ENCODE data around the gene NNT. TPM values are rescaled to one million over a fixed set of nuclear protein-coding genes. Genes with fewer than 3 reads are reported as not detected.

NNT gene
- total RNA-seq, 3 donors from 2014 or later (not counting 1 experiment from before 2014, with no cell fraction given), result 57.0 to 66.1 (median 64.6) TPM

DNA sequence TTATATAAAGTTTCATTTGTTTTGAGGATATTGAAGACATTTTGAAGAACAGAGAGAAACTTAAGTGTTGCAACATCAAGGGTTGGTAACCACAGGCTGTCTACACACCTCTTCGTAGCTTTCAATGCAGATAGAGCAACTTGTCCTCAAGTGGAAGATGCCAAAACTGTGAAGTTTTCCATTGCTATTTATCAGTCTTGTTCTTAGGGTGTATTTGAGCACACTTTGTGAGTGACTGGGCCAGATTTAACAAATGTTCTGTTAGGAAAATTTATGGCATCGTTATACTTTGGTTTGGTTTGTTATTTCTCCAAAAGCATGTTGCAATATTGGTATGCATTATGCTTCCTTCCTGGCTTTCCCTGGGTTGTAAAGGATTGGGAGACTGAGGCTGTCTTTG lies 31.6 kb downstream of the NNT start:
- Mint-ChIP-seq H3K9me3 (no peaks in the 10 kb centered on the region), H3K27me3 (ENCODE audit: low read depth in 2 of 2) (no peaks in the 10 kb centered on the region), H3K4me3 (no peak overlapping the region), H3K36me3 (no peaks in the 10 kb centered on the region), H3K4me1 (peaks cover 25 to 41% of the 10 kb centered on the region in 2 donors), H3K27ac (no peak overlapping the region)
- Histone ChIP-seq H3K27ac (ENCODE audit: low read length) (no peak overlapping the region), H3K27me3 (ENCODE audit: control insufficient read depth, insufficient read depth, low read length) (no peaks in the 10 kb centered on the region), H3K4me1 (ENCODE audit: control insufficient read depth, insufficient read depth, low read length) (no peaks in the 10 kb centered on the region), H3K36me3 (ENCODE audit: control insufficient read depth, insufficient read depth, low read length) (peaks cover 38% of the 10 kb centered on the region), H3K9me3 (ENCODE audit: control insufficient read depth, insufficient read depth, low read length) (no peaks in the 10 kb centered on the region), H3K4me3 (ENCODE audit: low read length) (no peak overlapping the region)
- TF ChIP-seq, protein P1, sequence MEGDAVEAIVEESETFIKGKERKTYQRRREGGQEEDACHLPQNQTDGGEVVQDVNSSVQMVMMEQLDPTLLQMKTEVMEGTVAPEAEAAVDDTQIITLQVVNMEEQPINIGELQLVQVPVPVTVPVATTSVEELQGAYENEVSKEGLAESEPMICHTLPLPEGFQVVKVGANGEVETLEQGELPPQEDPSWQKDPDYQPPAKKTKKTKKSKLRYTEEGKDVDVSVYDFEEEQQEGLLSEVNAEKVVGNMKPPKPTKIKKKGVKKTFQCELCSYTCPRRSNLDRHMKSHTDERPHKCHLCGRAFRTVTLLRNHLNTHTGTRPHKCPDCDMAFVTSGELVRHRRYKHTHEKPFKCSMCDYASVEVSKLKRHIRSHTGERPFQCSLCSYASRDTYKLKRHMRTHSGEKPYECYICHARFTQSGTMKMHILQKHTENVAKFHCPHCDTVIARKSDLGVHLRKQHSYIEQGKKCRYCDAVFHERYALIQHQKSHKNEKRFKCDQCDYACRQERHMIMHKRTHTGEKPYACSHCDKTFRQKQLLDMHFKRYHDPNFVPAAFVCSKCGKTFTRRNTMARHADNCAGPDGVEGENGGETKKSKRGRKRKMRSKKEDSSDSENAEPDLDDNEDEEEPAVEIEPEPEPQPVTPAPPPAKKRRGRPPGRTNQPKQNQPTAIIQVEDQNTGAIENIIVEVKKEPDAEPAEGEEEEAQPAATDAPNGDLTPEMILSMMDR (IDR thresholded peaks at IDR 0.05), result no peak
- intact Hi-C loops (cut with micrococcal nuclease), result no loop called here
- ATAC-seq (no peak), DNase-seq (no peak)
- 77% methylated on average over 2 of the region's 2 CpGs for WGBS (ENCODE audit: insufficient coverage)

DNA sequence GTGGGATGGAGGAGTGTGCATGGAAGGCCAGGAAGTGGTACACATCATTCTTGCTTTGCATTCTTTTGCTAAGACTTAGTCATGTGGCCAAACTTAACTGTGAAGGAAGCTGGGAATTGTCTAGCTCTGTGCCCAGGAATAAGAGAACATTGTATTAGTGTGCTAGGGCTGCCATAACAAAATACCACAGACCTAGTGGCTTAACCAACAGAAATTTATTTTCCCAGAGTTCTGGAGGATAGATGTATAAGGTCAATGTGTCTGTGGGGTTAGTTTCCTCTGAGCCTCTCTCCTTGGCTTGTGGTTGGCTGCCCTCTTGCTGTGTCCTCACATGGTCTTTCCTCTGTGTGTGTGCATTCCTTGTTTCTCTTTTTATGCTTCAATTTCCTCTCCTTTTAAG lies 32.4 kb downstream of the NNT start:
- peak overlapping the region in 1 of 2 donors; percentile 3 for H3K27ac Mint-ChIP-seq
- Histone ChIP-seq H3K27ac (ENCODE audit: low read length) (no peak overlapping the region), H3K36me3 (ENCODE audit: control insufficient read depth, insufficient read depth, low read length) (peaks cover 36% of the 10 kb centered on the region), H3K9me3 (ENCODE audit: control insufficient read depth, insufficient read depth, low read length) (no peaks in the 10 kb centered on the region), H3K4me1 (ENCODE audit: control insufficient read depth, insufficient read depth, low read length) (no peaks in the 10 kb centered on the region), H3K4me3 (ENCODE audit: low read length) (no peak overlapping the region), H3K27me3 (ENCODE audit: control insufficient read depth, insufficient read depth, low read length) (no peaks in the 10 kb centered on the region)
- no peaks in the 10 kb centered on the region for H3K27me3 Mint-ChIP-seq (ENCODE audit: low read depth in 2 of 2)
- ATAC-seq, result no peak
- no peak overlapping the region for H3K4me3 Mint-ChIP-seq
- peaks cover 32 to 46% of the 10 kb centered on the region in 2 donors for H3K4me1 Mint-ChIP-seq
- no peaks in the 10 kb centered on the region for H3K36me3 Mint-ChIP-seq
- H3K9me3 Mint-ChIP-seq, result no peaks in the 10 kb centered on the region
- no peak for DNase-seq
- intact Hi-C loops (cut with micrococcal nuclease), result no loop called here
- TF ChIP-seq, protein P1 (IDR thresholded peaks at IDR 0.05), result no peak

DNA sequence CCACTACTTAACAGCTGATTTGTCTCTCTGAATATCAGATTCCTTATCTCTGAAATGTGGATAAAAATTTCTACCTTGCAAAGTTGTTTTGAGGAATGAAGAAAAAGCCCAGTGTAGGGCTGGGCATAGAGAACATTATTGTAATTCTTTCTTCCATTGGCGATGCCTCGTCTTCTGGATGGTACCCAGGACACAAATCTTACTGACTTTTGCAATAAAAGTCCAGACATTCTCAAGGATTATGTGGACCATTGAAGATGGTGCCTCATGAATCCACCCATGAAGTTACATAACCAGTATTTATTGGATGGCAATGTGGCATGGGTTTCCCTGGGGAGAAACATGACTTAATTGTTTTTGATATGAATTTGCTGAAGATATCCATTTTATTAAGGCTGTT lies 33.1 kb downstream of the NNT start:
- Mint-ChIP-seq H3K9me3 (no peaks in the 10 kb centered on the region), H3K36me3 (no peaks in the 10 kb centered on the region), H3K4me3 (no peak overlapping the region), H3K27ac (peak overlapping the region; percentile 3 to 28), H3K27me3 (ENCODE audit: low read depth in 2 of 2) (no peaks in the 10 kb centered on the region), H3K4me1 (peaks cover 30 to 40% of the 10 kb centered on the region in 2 donors)
- Histone ChIP-seq H3K27ac (ENCODE audit: low read length) (no peak overlapping the region), H3K4me3 (ENCODE audit: low read length) (no peak overlapping the region), H3K4me1 (ENCODE audit: control insufficient read depth, insufficient read depth, low read length) (no peaks in the 10 kb centered on the region), H3K27me3 (ENCODE audit: control insufficient read depth, insufficient read depth, low read length) (no peaks in the 10 kb centered on the region), H3K36me3 (ENCODE audit: control insufficient read depth, insufficient read depth, low read length) (peaks cover 32% of the 10 kb centered on the region), H3K9me3 (ENCODE audit: control insufficient read depth, insufficient read depth, low read length) (no peaks in the 10 kb centered on the region)
- ATAC-seq (no peak), DNase-seq (no peak)
- intact Hi-C loops (cut with micrococcal nuclease), result no loop called here
- TF ChIP-seq, protein P1 (IDR thresholded peaks at IDR 0.05), result no peak
- WGBS (ENCODE audit: insufficient coverage), result 96% methylated on average over 2 of the region's 2 CpGs

DNA sequence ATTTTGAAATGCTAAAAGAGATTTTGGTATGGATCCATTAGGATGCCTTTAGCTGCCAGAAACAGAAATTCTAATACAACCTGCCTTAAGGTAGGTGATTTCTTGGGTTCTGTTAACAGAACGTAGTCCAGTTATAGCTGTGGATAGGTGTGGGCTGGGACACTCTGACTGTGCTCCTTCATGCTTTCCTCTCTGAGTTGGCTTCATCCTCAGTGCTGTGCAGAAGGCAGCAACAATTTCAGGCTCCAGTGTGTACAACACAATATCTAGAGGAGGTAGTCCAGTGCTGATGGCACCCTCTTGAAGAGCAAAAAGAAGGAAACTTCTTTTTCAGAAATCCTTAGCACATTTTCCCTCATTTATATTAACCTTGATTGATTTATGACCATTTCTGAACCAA lies 34.4 kb downstream of the NNT start:
- no peaks in the 10 kb centered on the region for H3K27me3 ChIP-seq (ENCODE audit: control insufficient read depth, insufficient read depth, low read length)
- Mint-ChIP-seq H3K36me3 (no peaks in the 10 kb centered on the region), H3K27me3 (ENCODE audit: low read depth in 2 of 2) (no peaks in the 10 kb centered on the region), H3K4me1 (peaks cover 28 to 46% of the 10 kb centered on the region in 2 donors), H3K27ac (no peak overlapping the region), H3K4me3 (no peak overlapping the region), H3K9me3 (no peaks in the 10 kb centered on the region)
- TF ChIP-seq, protein P1 (IDR thresholded peaks at IDR 0.05), result no peak
- no peaks in the 10 kb centered on the region for H3K9me3 ChIP-seq (ENCODE audit: control insufficient read depth, insufficient read depth, low read length)
- no peak overlapping the region for H3K27ac ChIP-seq (ENCODE audit: low read length)
- WGBS (ENCODE audit: insufficient coverage), result 92% methylated on average over 1 of the region's 1 CpG
- H3K36me3 ChIP-seq (ENCODE audit: control insufficient read depth, insufficient read depth, low read length), result peaks cover 29% of the 10 kb centered on the region
- no peaks in the 10 kb centered on the region for H3K4me1 ChIP-seq (ENCODE audit: control insufficient read depth, insufficient read depth, low read length)
- no peak overlapping the region for H3K4me3 ChIP-seq (ENCODE audit: low read length)
- ATAC-seq (no peak), DNase-seq (no peak)
- intact Hi-C loops (cut with micrococcal nuclease), result no loop called here
